PC-9 (cell line): ENCODE data around the gene TNFSF11.

Experiments
- EZH2 ChIP-seq: fragments of 200-600 bp; sonication (generic); IDR thresholded peaks from 2 replicates; pipeline ENCODE4 v1.8.0; 2017; ENCODE audit warnings: antibody characterized with exemption, low read depth
- TF ChIP-seq, protein P1 (sequence below): fragments of 200-600 bp; sonication (generic); conservative IDR thresholded peaks from 2 replicates; pipeline ENCODE4 v1.6.1; 2017; ENCODE audit warnings: mixed run types, antibody characterized with exemption, mild to moderate bottlenecking, moderate library complexity

DNA sequence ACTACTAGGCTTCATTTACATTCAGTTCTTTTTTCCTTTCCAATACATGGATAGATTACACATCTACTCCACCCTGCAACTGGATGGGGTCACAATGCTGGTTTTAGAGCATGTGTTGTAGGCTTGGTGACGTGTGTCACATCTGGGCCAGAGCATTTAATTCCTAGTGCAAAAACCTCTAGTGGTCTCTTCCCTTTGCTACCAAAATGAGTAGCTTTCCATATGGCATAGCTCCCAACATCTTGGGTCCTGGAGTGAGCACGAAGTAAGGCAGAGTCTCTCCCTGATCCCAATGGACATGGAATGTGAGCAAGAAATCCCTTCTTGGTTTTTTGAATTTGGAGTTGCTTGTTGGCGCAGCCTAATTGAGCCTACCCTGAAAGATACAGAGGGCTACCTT lies 51.7 kb downstream of the TNFSF11 start:
- TF ChIP-seq, protein P1, sequence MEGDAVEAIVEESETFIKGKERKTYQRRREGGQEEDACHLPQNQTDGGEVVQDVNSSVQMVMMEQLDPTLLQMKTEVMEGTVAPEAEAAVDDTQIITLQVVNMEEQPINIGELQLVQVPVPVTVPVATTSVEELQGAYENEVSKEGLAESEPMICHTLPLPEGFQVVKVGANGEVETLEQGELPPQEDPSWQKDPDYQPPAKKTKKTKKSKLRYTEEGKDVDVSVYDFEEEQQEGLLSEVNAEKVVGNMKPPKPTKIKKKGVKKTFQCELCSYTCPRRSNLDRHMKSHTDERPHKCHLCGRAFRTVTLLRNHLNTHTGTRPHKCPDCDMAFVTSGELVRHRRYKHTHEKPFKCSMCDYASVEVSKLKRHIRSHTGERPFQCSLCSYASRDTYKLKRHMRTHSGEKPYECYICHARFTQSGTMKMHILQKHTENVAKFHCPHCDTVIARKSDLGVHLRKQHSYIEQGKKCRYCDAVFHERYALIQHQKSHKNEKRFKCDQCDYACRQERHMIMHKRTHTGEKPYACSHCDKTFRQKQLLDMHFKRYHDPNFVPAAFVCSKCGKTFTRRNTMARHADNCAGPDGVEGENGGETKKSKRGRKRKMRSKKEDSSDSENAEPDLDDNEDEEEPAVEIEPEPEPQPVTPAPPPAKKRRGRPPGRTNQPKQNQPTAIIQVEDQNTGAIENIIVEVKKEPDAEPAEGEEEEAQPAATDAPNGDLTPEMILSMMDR = no peak
- TF ChIP-seq EZH2 = no peak
